GM21528 (cell line): ENCODE measurements around the gene PARP4.
"Not testable (repeated sequence)": the region's sequence is repeated elsewhere in the genome, so short reads cannot be mapped to it uniquely, and the experiment has no call there.

ENCODE experiments used
- ATAC-seq: cut with Tn5 transposase; IDR thresholded peaks from one replicate; pipeline ENCODE4 v1.9.1; 2021; ENCODE audit warnings: mild to moderate bottlenecking, moderate library complexity; ENCODE audit not compliant: unreplicated experiment, low FRiP score

The PARP4 gene

DNA sequence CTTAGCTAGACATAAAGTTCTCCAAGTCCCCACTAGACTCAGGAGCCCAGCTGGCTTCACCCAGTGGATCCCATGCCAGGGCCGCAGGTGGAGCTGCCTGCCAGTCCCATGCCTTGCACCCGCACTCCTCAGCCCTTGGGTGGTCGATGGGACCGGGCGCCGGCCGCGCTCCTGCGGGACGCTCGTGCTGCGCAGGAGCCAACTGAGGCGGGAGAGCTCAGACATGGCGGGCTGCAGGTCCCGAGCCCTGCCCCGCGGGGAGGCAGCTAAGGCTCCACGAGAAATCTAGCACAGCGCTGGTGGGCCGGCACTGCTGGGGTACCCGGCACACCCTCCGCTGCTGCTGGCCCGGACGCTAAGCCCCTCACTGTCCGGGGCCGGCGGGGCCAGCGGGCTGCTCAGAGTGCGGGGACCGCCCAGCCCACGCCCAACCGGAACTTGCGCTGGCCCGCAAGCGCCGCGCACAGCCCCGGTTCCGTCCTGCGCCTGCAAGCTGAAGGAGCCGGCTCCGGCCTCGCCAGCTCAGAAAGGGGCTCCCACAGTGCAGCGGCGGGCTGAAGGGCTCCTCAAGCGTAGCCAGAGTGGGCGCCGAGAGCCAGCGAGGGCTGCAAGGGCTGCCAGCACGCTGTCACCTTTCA, 5.8 kb downstream of the PARP4 start:
- no peak for ATAC-seq

DNA sequence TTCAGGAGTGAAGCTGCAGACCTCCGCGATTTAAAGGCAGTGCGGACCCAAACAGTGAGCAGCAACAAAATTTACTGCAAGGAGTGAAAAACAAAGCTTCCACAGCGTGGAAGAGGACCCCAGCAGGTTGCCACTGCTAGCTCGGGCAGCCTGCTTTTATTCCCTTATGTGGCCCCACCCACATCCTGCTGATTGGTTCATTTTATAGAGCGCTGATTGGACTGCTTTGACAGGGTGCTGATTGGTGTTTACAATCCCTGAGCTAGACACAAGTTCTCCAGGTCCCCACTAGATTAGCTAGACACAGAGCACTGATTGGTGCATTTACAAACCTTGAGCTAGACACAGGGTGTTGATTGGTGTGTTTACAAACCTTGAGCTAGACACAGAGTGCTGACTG, 6.3 kb downstream of the PARP4 start:
- ATAC-seq = not testable (repeated sequence)

DNA sequence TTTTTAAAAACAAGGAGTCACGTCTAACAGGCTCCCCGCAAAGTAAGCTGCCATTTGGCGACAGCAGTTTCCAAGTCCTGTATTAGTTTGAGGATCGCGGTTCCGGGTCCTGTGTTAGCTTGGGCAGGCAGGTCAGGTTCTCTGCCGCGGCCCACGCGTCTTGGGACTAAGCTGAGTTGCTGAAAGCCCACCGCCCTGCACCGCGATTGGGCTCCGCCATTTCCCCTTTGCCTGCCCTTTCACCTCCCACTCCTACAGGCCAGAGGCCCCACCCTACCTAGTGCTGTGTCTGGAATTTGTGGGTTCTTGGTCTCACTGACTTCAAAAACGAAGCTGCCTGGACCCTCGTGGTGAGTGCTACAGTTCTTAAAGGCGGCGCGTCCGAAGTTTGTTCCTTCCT, 6.8 kb downstream of the PARP4 start:
- ATAC-seq = no peak

DNA sequence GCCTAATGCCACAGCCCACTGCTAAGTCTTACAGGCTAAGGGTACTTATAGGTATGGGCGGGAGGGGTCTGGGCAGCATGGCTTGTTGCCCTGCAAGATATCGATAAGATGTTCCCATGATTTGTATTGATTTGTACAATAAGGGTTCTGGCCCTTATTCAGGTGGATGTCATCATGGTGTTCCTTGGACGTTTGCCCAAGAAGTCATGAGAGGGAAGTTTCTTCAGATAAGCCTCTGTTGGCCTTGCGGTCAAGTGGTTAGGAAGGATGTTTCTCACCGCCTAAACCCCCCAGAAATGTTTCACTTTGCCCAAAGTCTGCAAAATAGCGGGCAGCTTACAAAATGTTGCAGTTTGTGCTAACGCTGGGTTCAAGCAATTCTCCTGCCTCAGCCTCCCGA, 7.3 kb downstream of the PARP4 start:
- no peak for ATAC-seq

GRCh38 chr13:24503379-24503696, 9.2 kb downstream of the PARP4 start:
- ATAC-seq = no peak

GRCh38 chr13:24502533-24503378, 9.8 kb downstream of the PARP4 start:
- ATAC-seq = no peak

DNA sequence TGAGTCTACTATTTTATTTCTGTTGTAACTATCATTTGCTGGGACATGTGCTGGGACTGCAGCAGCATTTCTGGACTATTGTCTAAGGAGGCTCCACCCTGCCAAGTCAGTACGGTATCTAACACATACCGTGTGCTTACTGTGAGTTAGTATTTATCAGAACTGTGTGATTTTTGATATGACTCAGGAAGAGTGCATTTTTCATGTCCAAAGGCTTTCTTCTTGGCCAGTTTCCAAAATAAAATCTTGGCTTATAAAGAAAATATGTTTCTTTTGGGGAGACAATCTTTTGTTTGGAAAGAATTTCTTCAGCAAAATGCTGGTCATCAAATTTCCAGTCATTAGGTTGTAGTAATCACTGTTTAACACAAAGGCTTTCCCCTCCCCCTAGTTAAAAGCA, 11.6 kb downstream of the PARP4 start:
- ATAC-seq = no peak

GRCh38 chr13:24497742-24498141, 14.8 kb downstream of the PARP4 start:
- ATAC-seq = no peak

- not testable (repeated sequence) for ATAC-seq
These were observed 16.3 kb downstream of the PARP4 start for GRCh38 chr13:24496295-24496694.

DNA sequence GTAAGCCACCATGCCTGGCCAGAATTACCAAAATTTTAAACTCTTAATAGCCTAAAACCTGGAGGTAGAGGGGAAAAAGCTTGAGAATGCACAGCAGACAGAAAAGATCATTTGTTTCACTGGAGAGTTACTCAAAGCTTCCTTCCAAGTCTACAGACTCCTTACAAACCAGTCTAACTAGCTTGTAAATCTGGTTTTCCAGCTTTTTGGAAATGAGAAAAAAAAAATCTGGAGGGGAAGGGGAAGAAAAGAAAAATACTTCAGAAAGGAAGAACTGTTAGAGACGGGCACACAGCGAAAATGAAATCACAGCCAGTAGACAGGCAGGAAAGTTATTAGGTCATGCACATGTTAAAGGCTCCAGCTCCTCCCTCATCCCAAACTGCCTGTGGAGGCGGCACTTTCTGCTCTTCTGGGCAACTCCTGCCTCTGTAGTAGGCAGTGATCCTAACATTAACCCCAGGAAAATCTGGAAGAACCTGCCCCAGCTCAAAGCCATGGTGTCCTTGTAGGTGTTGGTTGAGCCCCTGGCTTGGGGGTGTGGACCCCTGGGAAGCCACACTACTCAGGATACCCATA, 17.3 kb downstream of the PARP4 start:
- ATAC-seq = no peak

DNA sequence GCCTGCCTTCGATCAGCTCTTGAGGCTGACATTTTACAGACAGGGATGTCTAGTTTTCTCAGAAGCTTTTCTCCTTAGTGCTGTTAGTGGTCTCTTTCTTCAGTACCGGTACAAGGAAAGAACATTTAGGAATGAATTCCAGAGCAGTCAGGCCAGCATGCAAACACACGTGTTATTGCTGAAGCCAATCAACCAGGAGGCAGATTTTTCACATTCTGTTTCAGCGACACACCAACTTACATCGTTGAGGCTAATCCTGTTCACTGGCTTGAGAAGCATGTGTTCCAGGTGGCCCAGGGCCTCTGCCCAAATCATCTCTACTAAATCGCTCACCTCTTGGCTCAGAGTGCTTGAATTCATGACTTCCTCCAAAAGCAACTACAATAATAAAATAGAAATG, 19.2 kb downstream of the PARP4 start:
- no peak for ATAC-seq

- ATAC-seq = no peak
These were observed 20.7 kb downstream of the PARP4 start for GRCh38 chr13:24491845-24492244.

- no peak for ATAC-seq
These were observed 22.9 kb downstream of the PARP4 start for GRCh38 chr13:24489721-24490120.

DNA sequence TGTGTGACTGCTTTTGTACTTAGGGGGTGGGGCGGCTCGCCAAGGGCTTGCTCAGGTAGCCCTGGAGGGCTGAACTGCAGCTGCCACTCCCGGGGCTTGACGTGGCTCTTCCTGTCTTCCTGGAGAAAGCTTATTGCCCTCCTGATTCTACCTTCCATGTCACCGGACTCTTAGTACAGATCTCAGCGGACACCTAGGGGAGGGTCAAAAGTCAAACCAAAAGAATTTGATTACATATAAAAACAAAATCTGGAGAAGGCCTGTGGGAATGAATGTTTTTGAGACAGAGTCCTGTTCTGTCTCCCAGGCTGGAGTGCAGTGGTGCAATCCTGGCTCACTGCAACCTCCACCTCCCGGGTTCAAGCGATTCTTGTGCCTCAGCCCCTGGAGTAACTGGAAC, 24.5 kb downstream of the PARP4 start:
- not testable (repeated sequence) for ATAC-seq

- not testable (repeated sequence) for ATAC-seq
These were observed 26.4 kb downstream of the PARP4 start for GRCh38 chr13:24486017-24486657.

DNA sequence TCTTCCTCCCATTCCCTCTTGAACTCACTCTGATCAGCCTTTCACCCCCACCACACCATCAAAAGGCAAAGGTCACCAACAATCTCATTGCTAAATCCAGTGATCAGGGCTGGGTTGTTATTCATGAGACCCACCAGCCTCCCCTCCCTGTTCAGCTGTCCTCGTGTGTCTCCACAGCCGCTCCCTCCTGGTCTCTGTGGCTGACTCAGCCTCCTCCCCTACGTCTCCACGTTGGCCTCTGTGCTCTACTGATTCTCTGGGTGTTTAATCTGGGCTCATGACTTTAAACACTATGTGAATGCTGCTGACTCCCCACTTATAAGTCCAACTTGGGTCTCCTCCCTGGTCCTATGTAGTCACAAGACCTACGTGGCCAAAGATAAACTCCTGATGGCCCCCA, 38.9 kb downstream of the PARP4 start:
- no peak for ATAC-seq

DNA sequence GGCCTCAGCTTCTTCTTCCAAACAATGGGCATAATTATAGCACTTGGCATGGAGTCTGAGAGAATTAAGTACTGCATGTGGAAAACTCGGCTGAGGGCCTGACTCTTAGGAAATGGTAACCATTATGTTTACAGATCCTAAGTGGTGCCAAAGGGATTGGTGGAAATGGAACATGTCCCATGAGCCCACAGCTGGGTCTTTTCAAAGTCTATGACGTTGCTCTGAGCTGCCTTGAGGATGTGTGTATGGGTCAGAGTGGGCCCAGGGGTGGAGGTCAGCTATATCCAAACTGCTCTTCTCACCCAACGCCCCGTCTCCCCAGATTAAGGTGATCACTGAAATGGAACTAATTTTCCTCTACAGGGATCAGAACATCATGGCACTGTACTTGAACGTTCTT, 40.4 kb downstream of the PARP4 start:
- not testable (repeated sequence) for ATAC-seq

DNA sequence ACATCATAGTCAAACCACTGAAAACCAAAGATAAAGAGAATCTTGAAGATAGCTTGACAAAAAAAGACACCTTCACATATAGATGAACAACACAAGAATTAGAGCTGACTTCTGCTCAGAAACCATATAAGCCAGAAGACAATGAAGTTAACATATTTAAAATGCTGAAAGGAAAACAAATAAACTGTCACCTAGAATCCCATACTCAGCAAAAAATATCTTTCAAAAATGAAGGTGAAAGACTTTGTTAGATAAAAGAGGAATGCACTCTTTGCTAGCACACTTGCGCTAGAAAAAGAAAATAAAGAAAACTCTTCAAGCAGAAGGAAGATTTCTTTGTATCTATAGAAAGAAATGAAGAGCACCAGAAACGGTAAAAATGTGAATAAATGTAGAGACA, 49.5 kb downstream of the PARP4 start:
- ATAC-seq = no peak

DNA sequence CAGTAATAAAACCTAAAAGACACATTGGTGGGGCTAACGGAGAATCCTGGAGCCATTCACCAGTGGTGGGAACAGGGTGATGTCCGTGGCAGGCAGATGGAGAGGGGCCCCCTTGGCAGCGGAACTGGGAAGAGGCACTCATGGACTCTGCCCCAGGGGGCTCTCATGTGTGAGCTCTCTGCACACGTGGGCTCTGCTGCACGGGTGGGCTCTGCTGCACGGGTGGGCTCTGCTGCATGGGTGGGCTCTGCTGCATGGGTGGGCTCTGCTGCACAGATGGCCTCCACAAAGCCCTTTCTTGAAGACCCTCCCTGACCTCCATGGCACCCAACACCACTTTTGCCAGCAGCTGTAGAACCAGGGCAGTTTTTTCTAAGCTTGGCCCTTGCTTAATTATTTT, 52.3 kb downstream of the PARP4 start:
- ATAC-seq = no peak

DNA sequence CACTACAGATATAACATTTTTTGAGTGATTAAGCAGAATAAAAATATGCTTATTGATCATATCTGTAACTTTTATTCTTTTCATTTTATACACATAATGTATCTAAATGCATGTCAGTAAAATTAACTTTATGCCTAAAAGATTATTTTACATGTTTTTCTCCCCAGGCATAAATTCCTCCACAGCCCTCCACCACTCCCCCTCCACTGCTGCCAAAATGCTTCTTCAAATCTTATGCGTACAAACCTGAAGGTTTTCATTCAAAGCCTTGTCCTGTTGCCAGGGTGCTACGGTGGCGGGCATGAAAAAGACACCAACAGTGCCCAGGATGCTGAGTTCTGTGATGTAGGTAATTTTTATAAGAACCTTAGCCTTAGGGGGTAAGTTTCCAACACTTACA, 52.9 kb downstream of the PARP4 start:
- ATAC-seq = no peak

DNA sequence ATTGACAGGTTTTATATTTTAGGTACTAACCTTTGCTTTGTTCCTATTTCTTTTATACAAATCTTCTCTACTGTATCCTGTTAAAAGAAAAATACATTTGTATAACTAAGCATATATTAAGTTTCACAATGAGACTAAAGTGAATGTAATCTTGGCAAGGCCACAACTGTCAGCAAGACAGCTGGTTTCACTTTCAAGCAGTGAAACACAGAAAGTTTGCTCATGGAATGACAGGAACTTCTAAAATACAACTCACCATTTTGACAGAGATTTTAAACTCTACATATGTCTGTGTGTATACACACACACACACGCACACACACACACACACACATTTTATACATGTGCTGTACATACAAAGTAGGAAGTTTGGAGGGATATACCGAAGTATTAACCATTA, 53.3 kb downstream of the PARP4 start:
- peak; percentile 57 for ATAC-seq
